ENCODE measurements around the gene TRIP10.
A peak's percentile ranks its signal among the peaks of the same experiment; 100 is the strongest.

The TRIP10 gene

DNA sequence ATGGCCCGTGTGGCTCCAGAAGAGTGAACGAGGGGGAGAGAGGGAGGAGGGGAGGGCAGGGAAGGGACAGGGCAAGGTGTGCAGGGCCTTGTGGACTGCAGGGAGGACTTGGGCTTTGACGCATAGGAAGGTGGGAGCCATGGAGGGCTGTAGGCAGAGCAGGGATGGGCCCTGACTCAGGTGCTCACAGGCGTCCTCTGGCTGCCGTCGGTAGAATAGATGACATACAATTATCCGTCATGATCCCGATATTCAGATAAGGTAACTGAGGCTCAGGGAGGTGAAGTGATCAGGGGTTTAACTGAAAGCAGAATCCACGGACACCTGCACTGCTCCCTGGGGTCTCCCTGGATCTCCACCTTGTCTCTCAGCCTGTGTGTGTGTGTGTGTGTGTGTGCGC is 22.4 kb upstream of the TRIP10 start:
- Mint-ChIP-seq H3K27me3 (peaks cover 15% of the 10 kb centered on the region), H3K27ac (peak overlapping the region; percentile 11), H3K4me3 (no peak overlapping the region), H3K4me1 (peaks cover 25% of the 10 kb centered on the region), H3K9me3 (peaks cover 4% of the 10 kb centered on the region), H3K36me3 (peaks cover 6% of the 10 kb centered on the region)
- ATAC-seq (ENCODE audit: low read depth) (no peak), DNase-seq (ENCODE audit: low spot score in 2 of 2) (no peak)

DNA sequence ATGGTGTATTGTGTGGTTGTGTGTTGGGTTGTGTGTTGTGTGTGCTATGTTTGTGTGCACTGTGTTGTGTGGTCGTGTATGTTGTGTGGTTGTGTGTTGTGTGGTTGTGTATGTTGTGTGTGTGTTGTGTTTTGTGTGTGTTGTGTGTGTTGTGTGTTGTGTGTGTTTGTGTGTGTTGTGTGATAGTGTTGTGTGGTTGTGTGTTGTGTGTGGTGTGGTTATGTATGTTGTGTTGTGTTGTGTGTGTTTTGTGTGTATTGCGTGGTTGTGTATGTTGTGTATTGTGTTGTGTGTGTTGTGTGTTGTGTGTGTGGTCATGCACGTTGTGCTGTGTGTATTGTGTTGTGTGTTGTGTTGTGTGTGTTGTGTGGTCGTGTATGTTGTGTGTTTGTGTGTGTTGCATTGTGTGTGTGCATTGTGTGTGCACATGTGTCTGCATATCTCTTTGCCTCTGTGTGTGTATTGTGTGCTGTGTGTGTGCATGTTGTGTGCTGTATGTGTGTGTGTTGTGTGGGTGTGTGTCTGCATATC is 22.0 kb upstream of the TRIP10 start:
- H3K4me3 Mint-ChIP-seq: no peak overlapping the region
- ATAC-seq (ENCODE audit: low read depth) (no peak), DNase-seq (ENCODE audit: low spot score in 2 of 2) (no peak)
- H3K27me3 Mint-ChIP-seq: peaks cover 14% of the 10 kb centered on the region
- peak overlapping the region; percentile 11 for H3K27ac Mint-ChIP-seq
- H3K36me3 Mint-ChIP-seq: peaks cover 6% of the 10 kb centered on the region
- H3K9me3 Mint-ChIP-seq: peaks cover 4% of the 10 kb centered on the region
- peaks cover 29% of the 10 kb centered on the region for H3K4me1 Mint-ChIP-seq

DNA sequence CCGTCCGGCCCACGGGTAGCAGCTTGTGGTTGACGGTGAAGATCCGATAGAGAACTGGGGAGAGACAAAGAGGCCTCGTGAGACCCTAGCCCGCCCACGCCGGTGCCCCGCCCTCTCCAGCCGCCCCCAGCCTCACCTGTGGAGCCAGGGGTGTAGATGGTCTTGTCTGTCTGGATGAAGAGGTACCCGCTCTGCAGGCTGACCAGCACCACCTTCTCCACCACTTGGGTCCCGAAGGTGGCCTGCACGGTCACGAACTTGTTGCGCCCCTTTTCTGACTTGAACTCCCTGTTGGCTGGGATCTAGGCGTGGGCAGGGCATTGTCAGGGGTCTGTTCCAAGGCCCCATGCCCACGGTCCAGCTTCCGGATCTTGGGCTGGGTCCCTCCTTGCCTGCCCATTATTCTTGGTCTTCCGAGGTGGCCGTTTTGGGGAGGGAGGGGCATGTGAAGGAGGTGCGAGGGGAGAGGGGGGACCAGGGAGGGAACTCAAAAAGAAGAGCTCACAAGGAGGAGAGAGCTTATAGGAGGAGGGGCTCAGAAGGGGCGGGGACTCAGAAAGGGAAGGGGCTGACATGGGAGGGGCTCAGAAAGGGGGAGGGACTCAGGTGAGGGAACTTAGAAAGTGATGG is 21.3 kb upstream of the TRIP10 start:
- peaks cover 4% of the 10 kb centered on the region for H3K9me3 Mint-ChIP-seq
- H3K27me3 Mint-ChIP-seq: peaks cover 10% of the 10 kb centered on the region
- DNase-seq (ENCODE audit: low spot score in 2 of 2): no peak
- no peak overlapping the region for H3K4me3 Mint-ChIP-seq
- peaks cover 30% of the 10 kb centered on the region for H3K4me1 Mint-ChIP-seq
- ATAC-seq (ENCODE audit: low read depth): no peak
- H3K27ac Mint-ChIP-seq: no peak overlapping the region
- H3K36me3 Mint-ChIP-seq: peaks cover 6% of the 10 kb centered on the region

DNA sequence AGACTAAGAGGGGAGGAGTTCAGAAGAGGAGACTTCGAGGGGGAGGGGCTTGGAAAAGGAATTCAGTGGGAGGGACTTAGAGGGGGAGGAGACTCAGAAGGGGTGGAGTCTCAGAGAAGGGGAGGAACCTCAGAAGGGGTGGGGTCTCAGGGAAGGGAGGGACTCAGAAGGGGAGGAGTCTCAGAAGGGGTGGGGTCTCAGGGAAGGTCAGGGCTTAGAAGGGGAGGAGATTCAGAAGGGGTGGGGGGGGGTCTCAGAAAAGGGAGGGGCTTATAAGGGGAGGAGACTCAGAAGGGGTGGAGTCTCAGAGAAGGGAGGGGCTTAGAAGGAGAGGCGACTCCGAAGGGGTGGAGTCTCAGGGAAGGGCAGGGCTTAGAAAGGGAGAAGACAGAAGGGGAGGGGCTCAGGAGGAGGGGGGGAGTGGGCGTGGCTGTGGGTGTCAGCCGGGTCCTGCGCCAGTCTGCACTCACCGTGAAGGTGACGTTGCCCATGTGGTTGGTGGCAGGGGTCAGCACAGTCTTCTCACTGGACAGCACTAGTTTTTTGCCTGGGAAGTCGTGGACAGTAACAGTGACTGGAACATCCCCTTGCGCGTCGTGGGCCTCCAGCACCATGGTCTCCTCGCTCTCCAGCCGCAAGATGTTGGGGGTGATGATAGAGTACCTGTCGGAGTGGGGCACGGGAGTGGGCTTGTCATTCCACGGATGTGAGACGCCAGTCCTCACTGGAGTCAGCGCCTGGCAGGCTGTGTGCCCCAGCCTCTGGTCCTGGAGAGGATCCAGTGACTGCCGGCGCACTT is 20.5 kb upstream of the TRIP10 start:
- DNase-seq (ENCODE audit: low spot score in 2 of 2): peak in 1 of 2 donors; percentile 28
- Mint-ChIP-seq H3K27ac (no peak overlapping the region), H3K36me3 (peaks cover 6% of the 10 kb centered on the region), H3K4me3 (no peak overlapping the region), H3K9me3 (peaks cover 4% of the 10 kb centered on the region), H3K4me1 (peaks cover 34% of the 10 kb centered on the region), H3K27me3 (peaks cover 10% of the 10 kb centered on the region)
- peak; percentile 46 for ATAC-seq (ENCODE audit: low read depth)

DNA sequence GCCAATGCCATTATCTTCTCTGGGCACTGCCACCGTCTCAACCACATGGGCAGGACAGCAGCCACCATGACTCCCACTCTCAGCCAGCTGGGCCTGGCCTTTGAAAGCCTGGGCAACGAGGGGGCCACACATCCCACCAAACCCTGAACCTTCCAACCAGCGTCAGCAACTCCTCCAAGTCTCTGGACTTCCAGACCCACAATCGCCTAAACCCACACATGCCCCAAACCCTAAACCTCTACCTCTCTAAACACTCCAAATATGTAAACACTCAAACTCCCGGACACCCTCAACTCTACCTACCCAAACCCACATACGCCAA is 20.0 kb upstream of the TRIP10 start:
- no peak overlapping the region for H3K4me3 Mint-ChIP-seq
- ATAC-seq (ENCODE audit: low read depth) (no peak), DNase-seq (ENCODE audit: low spot score in 2 of 2) (no peak)
- peaks cover 4% of the 10 kb centered on the region for H3K9me3 Mint-ChIP-seq
- H3K27ac Mint-ChIP-seq: no peak overlapping the region
- H3K4me1 Mint-ChIP-seq: peaks cover 39% of the 10 kb centered on the region
- peaks cover 10% of the 10 kb centered on the region for H3K27me3 Mint-ChIP-seq
- H3K36me3 Mint-ChIP-seq: peaks cover 6% of the 10 kb centered on the region

DNA sequence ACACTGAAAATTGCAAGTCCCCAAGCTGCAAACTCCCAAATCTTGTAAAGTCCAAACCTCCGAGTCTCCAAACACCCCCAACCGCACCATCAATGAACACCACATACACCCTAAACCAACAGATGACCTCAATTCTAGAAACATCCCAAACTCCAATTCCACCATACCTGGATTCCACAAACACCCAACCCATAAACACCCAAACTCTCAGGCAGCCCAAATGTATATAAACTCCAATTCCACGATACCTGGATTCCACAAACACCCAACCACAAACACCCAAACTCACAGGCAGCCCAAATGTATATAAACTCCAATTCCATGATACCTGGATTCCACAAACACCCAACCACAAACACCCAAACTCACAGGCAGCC is 19.5 kb upstream of the TRIP10 start:
- Mint-ChIP-seq H3K27ac (peak overlapping the region; percentile 16), H3K4me3 (no peak overlapping the region), H3K9me3 (peaks cover 4% of the 10 kb centered on the region), H3K27me3 (peaks cover 10% of the 10 kb centered on the region), H3K36me3 (peaks cover 6% of the 10 kb centered on the region), H3K4me1 (peaks cover 44% of the 10 kb centered on the region)
- no peak for DNase-seq (ENCODE audit: low spot score in 2 of 2)
- ATAC-seq (ENCODE audit: low read depth): no peak

DNA sequence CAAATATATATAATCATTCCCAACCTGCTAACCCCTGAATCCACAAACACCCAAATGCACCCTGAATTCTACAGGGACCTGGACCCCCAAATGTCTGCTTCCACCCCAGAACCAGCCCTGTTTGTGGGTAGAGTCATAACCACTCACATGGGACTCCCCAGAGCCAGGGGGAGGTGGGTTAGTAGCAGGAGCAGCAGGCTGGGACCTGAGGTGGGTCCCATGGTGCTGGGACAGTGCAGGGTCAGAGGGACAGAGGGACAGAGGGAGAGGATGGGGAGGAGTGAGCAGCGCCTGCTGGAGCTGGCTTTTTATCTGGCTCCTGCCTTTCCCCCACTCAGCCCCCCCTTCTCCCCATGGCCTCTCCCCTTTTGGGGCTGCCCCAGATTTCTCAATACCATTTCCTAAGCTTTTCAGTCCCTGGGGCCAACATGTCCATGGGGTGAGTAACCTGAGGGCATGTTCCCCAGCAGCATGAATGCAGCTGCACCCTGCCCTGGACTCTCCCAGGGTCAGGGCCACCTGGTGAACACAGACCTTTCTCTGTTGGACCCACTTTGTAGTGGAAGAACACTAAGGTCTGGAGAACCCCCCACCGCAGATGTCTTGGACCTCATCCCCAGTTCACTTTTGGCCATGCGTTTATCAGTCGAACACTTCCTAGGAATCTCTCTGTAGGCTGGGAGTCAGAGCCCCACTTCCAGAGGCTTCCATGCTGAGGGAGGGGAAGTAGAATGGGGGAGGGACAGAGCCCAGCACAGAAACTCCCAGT is 18.9 kb upstream of the TRIP10 start, which contains the start of gene C3:
Gene C3, minus strand, starts transcription at position 282 of the 769 bp plus-strand sequence. Its CDS starts 61 bp downstream, at position 221.
- peaks cover 6% of the 10 kb centered on the region for H3K36me3 Mint-ChIP-seq
- peak within 1 kb of the TSS; percentile 77 for H3K27ac Mint-ChIP-seq
- DNase-seq (ENCODE audit: low spot score in 2 of 2) (no peak), ATAC-seq (ENCODE audit: low read depth) (no peak)
- peaks cover 4% of the 10 kb centered on the region for H3K9me3 Mint-ChIP-seq
- H3K4me3 Mint-ChIP-seq: peak within 1 kb of the TSS; percentile 57
- peaks cover 10% of the 10 kb centered on the region for H3K27me3 Mint-ChIP-seq
- peaks cover 50% of the 10 kb centered on the region for H3K4me1 Mint-ChIP-seq

DNA sequence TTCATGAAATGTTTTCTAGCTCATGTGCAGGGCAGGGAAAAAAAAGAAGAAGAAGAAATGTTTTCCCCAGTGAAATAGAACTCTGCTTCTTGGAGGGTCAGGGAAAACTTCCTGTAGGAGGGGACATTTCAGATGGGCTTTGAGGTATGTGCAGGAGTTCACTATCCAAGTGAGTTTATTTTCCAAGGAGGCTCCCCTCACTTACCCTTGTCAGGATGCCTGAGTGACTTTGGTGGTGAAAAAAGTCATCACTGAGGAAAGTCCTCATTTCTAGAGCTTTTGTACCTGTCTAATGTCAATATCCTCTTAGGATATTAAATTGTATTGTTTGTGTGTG is 18.4 kb upstream of the TRIP10 start:
- DNase-seq (ENCODE audit: low spot score in 2 of 2) (no peak), ATAC-seq (ENCODE audit: low read depth) (no peak)
- Mint-ChIP-seq H3K4me1 (peaks cover 52% of the 10 kb centered on the region), H3K9me3 (peaks cover 4% of the 10 kb centered on the region), H3K4me3 (peak overlapping the region; percentile 39), H3K27ac (peak overlapping the region; percentile 77), H3K27me3 (peaks cover 10% of the 10 kb centered on the region), H3K36me3 (peaks cover 6% of the 10 kb centered on the region)

DNA sequence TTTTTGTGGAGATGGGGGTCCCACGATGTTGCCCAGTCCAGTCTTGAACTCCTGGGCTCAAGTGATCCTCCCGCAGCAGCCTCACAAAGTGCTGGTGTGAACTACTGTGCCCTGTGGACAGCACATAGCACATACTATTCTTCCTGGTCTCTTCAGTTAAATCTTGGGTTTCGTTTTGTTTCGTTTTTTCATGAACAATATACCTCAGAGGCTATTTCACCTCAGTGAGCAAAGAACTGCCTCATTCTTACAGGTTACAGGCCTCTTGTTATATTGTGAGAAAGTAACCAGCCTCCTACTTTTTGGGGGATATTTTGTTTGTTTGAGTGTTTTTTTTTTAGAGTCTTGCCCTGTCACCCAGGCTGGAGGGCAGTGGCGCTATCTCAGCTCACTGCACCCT is 17.7 kb upstream of the TRIP10 start:
- Mint-ChIP-seq H3K27me3 (peaks cover 7% of the 10 kb centered on the region), H3K4me3 (peak overlapping the region; percentile 57), H3K4me1 (peaks cover 50% of the 10 kb centered on the region), H3K9me3 (peaks cover 4% of the 10 kb centered on the region), H3K36me3 (peaks cover 7% of the 10 kb centered on the region), H3K27ac (peak overlapping the region; percentile 77)
- peak in 1 of 2 donors; percentile 42 for DNase-seq (ENCODE audit: low spot score in 2 of 2)
- peak; percentile 91 for ATAC-seq (ENCODE audit: low read depth)

DNA sequence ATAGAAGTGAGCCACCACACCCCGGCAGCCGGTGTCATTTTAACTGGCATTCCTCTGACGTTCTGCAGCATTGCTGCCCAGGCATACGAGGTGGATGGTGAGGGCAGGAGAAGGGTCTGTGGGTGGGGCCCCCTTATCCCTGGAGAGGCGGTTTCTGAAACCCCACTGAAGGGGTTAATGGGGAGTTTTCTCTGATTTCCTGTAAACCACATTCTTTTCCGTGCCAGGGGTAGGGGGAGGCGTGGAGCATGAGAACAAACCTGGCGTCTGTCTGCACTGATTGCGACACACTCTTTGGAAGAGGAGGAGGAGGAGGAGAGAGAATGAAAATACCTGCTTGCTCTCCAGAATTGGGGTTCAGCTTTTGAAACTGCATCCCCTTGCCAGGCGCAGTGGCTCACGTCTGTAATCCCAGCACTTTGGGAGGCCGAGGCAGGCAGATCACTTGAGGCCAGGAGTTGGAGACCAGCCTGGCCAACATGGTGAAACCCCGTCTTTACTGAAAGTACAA is 16.3 kb upstream of the TRIP10 start:
- Mint-ChIP-seq H3K27me3 (no peaks in the 10 kb centered on the region), H3K4me1 (peaks cover 44% of the 10 kb centered on the region), H3K27ac (no peak overlapping the region), H3K9me3 (no peaks in the 10 kb centered on the region), H3K36me3 (peaks cover 1% of the 10 kb centered on the region), H3K4me3 (peak overlapping the region; percentile 41)
- DNase-seq (ENCODE audit: low spot score in 2 of 2) (no peak), ATAC-seq (ENCODE audit: low read depth) (no peak)

DNA sequence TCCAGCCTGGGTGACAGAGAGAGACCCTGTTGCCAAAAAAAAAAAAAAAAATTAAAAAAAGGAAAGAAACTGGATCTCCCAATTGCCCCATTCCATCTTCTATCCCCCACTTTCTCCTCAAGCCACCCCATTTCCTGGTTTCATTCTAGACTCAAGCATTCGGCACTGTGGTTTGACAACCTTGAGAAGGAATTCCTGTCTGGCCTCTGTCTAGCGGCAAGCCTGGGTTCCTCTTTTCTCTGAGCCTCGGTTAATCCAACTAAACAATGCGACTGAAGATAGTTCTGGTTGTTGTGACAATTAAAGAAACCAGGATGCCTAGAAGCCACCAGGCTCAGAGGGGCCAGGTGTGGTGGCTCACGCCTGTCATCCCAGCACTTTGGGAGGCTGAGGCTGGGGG is 15.7 kb upstream of the TRIP10 start:
- Mint-ChIP-seq H3K27me3 (no peaks in the 10 kb centered on the region), H3K9me3 (no peaks in the 10 kb centered on the region), H3K4me1 (peaks cover 50% of the 10 kb centered on the region), H3K27ac (peak overlapping the region; percentile 31), H3K36me3 (peaks cover 1% of the 10 kb centered on the region), H3K4me3 (peak overlapping the region; percentile 74)
- ATAC-seq (ENCODE audit: low read depth) (peak; percentile 51), DNase-seq (ENCODE audit: low spot score in 2 of 2) (peak in 1 of 2 donors; percentile 21)

DNA sequence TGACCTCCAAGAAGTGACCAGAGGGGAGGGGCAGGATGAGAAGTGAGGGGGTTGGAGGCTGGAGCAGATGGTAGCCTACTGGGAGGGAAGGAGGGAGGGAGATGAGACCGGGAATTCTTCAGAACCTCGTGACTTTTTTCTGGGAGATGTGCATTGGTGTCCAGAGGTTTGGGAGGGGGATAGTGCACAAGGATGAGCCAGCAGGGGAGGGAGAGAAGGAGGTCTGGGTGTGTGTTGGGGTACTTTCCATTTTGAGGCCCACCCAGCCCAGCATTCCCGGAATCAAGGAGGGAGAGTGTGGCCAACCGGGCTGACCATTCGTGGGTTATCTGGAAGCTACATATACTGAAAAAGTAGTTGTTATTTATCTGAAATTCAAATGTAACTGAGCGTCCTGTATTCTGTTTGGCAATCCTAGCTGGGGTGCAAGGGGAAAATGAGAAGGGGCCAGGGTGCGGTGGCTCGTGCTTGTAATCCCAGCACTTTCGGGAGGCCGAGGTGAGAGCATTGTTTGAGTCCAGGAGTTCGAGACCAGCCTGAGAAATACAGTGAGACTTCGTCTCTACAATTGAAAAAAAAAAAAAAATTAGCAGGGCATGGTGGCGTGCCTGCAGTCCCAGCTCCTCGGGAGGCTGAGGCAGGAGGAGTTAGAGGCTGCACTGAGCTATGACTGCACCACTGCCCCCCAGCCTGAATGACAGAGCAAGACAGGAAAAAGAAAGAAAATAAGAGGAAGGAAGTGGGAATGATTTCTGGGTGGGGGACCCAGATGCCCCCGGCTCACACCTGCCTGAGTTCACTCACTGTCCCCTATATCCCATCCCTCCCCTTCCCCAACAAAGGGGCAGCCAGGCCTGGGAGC is 14.6 kb upstream of the TRIP10 start:
- Mint-ChIP-seq H3K36me3 (peaks cover 1% of the 10 kb centered on the region), H3K4me3 (no peak overlapping the region), H3K4me1 (peaks cover 52% of the 10 kb centered on the region), H3K27ac (no peak overlapping the region), H3K27me3 (no peaks in the 10 kb centered on the region), H3K9me3 (no peaks in the 10 kb centered on the region)
- DNase-seq (ENCODE audit: low spot score in 2 of 2) (no peak), ATAC-seq (ENCODE audit: low read depth) (no peak)

DNA sequence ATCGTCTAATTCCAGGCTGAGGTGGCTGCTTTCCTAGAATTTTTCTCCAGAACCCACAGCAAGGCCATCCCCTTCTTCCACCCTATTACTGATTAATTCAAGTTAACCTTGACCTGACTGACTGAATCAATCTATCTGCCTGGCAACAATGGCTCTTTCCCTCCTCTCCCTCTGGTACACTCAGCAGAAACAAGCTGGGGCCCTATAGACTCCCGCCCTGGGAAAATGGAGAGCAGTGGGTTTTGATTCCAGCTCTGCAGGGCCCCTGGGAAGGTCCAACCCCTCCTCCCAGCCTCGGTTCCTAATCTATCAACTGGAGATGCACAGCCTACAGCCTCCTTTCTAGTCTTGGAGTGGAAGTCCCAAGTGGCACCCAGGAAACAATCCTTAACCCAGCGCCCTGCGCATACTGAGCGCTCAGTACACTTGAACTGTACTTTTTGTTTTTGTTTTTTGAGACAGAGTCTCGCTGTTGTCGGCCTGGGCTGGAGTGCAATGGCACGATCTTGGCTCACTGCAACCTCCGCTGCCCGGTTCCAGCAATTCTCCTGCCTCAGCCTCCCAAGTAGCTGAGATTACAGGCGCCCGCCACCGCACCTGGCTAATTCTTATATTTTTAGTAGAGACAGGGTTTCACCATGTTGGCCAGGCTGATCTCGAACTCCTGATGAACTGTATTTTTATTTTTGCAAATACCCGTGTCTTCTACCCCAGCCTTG is 13.8 kb upstream of the TRIP10 start:
- DNase-seq (ENCODE audit: low spot score in 2 of 2) (no peak), ATAC-seq (ENCODE audit: low read depth) (no peak)
- peaks cover 51% of the 10 kb centered on the region for H3K4me1 Mint-ChIP-seq
- no peak overlapping the region for H3K4me3 Mint-ChIP-seq
- no peaks in the 10 kb centered on the region for H3K27me3 Mint-ChIP-seq
- no peak overlapping the region for H3K27ac Mint-ChIP-seq
- no peaks in the 10 kb centered on the region for H3K9me3 Mint-ChIP-seq
- H3K36me3 Mint-ChIP-seq: peaks cover 1% of the 10 kb centered on the region

Measured in memory B cell (primary cell).